Fibroblast of peridontal ligament (primary cell): ENCODE results near the gene MBLAC1.

Experiments
- DNase-seq: peaks from one replicate; pipeline ENCODE4 v3.0.0-alpha.2; 2010; ENCODE audit errors: extremely low read depth

The MBLAC1 gene

DNA sequence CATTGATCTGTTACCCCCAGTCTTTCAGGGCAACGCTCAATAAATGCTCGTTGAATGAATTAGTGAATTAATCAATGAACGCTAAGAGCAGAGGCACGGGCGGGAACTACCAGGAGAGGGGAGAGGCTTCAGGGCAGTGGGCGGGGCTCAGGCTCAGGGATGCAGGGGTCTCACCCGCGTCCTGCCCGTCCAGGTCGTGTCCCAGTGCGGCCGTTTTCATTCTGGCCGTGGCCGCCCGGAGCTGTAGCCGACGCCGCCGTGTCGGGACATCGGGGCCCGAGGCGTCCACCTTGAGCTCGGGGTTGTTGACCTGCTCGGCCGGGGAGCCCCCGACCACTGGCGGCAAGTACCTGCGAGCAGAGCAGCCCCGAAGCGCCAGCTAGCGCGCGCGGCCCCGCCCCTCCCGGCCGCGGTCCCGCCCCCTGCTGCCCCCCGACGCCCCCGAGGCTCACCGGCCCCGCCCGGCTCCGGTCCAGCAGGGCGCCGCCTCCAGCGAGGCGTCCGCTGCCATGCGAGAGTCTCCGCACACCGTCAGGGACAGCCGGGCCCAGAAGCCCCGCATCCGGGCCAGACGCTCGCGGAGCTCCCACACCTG, 44.4 kb downstream of the MBLAC1 start:
- DNase-seq: no peak

DNA sequence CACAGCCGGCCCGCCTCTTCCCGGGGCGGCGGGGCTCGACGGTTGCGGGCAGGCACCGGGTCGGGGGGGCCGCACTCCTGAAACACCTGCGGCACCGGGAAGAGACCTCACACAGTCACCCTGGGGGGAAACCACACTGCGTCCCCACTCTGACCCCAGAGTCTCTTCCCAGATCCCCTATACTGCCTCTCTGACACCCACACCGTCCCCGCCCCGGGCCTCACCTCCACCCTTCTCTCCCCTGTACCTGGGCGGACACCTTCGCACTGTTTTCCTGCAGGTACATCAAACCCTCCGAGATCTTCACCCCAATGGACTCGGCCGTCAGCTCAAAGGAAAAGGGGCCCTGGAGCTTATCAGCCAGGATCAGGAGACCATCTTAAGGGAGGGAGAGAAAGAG, 45.1 kb downstream of the MBLAC1 start:
- DNase-seq: no peak

DNA sequence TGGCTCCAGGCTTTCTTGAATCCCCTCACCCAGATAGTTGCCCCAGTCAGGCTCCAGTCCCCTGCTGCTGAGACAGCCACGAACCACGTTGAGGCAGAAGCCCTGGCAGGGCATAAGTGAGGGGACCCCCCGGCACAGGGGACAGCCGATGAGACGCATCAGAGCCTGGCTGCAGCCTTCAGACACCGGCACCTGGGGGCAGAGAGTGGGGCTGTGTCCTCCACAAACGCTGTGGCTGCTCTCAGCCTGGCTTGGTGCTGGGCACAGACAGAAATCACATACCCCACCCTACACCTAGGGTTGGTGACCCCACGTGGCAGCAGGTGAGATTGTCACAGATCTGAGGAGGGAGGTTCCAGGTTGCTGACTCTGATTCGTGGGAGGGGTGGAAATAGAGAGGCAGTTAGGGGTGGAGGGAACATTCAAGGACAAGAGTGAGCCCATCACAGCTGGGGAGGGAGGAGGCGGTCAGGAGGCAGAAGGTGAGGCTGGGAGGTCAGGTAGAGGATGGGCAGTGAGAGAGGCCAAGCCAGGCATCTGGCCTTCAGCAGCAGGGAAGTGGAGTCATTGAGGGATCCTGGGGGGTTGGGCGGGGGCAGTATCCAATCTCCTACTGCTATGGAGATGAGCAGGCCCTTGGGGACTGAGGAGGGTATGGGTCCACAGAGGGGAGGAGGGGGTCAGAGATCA, 47.2 kb downstream of the MBLAC1 start:
- no peak for DNase-seq

DNA sequence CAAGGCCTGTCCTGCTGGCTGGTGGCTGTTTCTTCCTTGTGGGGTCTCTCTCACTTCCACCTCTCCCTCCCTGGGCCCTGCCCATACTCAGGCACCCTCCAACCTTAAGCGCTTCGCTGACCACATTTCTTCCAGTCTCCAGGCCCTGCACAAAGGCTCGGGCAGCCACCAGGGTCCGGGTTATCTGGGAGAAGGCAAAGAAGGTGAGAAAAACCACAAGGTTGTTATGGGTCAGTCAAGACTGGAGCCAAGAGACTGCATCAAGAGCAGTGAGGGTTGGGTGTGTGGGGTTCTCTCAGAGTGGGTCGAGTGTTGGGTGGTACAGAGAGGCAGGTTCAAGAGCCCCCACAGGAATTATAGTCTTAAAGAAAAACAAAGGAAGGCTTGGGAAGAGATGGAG, 47.8 kb downstream of the MBLAC1 start:
- no peak for DNase-seq

DNA sequence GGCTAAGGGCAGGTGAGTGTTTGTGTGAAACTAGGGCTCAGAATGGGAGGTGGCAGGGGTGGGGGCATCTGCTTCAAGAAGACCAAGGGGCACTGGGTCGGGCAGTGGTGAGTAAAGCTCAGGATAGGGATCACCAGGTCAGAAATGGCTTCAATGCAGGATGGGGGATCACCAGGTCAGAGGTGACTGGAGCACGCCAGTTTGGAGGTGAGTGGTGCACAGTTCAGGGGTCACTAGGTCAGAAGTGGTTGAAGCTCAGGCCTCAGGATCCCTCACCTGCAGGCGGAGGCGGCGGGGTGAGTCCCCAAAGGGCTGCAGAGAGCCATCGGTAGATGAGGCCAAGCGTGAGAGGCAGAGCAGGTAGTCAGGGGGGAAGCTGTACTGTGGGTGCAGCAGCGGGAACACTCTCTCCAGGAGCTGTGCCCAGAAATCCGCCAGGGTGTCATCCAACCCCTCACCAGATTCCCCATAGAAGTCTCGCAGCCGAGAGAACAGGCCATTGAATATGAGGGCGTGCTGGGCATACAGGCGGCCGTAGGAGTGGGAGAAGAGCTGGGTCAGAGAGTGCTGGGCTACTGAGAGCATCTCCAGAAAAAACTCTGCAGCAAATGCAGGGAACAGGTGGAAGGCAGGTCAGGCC, 48.6 kb downstream of the MBLAC1 start:
- DNase-seq: no peak

DNA sequence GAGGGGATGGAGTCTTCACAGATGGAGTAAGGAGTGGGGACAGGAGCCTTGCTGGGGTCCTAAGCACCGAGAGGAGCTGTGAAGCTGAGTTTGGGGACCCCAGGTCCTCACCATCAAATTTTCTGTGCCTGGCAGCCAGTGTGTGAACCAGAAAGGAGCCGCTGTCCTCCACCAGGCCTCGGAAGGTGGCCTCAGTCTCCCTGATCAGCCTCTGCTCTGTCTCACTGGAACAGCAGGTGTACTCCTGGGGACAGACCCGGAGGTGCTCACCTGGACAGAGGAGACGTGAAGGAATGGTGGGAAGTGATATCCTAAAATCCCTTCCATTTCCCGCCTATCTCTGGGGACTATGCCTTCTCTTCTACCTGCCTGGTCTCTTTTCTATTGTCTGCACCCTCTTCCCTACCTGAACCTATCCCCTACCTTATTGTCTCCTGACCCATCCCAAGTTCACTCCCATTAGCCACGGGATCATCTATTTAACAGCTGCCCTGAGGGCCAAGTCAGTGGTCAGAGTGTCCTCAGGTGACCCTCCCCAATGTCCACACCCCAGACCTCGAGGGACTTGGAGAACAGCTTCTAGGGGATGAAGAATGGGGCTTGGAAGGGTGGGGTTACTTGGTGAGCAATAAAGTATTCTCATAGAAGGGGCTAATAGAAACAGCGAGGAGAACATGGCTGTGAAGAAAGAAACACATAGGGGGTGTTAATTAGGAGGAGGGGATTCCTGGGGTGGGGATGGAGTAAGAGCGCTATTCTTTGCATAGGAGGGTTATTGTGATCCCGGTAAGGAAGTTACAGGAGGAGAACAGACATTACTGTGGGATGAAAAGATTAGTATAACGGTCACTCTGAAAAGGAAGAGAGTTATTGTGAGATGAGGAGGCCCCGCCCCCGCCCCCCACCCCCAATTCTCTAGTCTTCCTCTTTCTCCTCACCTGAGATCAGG, 49.6 kb downstream of the MBLAC1 start:
- no peak for DNase-seq

DNA sequence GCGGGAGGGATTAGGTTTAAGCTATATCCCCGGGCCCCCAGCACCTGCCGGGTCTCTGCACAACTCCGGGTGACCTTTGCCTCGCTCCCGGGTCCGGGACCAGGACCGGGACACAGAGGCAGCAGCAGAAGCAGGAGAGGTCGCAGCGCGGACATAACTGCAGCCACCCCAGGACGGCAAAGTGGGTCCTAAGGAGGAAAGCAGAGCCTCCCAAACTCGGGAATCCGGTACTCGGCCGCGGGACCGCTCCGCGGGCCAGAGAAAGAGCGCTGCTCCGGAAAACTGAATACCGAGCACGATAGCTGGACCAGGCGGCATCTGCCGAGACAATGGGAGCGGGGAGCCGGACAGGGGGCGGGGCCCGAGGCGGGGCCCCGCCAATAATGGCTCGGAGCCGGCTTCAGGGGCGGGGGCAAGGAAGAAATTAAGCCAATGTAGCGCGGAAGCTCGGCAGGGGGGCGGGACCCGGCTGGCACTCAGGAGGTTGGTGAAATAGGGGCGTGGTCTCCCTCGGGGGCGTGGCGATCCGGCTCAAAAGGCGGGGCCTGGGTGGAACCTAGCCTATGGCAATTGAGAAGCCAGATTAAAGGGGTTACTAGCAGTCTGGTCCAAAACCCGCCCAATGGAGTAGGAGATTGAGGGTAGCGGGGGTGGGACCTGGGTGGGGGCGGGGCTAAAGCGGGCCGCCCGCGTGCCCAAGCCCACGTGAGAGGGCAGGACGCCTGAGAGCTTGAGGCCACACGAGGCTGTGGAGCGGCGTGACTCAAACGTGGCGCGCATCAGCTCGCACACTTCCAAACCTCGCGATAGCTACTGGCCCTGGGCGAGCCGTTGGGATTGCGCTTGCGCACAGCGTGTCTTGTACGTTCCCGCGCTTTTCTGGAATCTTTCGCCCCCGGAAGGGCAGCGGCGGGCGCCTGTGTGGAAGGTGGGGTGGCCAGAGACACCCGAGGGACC, 50.6 kb downstream of the MBLAC1 start, which contains the start of the genes GPC2 and STAG3:
TSS of gene GPC2 (minus strand) at position 337 of the 957 bp plus-strand sequence. CDS start at position 155, 182 bp downstream.
TSS of gene STAG3 (plus strand) at position 874 of the 957 bp plus-strand sequence. CDS start 2,639 bp downstream, outside the sequence.
- DNase-seq: peak; percentile 95
